GM19239 (cell line): ENCODE data around the gene CARTPT.
A peak's percentile ranks its signal among the peaks of the same experiment; 100 is the strongest.

Experiments used
- DNase-seq: peaks from one replicate; pipeline ENCODE4 v3.0.0; 2011; ENCODE audit warnings: low spot score; ENCODE audit not compliant: insufficient read length
- FAIRE-seq: peaks from 2 replicates; lab custom pipeline; 2011; peaks lifted over from hg19 to GRCh38; lab: Jason Lieb, UNC

Gene CARTPT

DNA sequence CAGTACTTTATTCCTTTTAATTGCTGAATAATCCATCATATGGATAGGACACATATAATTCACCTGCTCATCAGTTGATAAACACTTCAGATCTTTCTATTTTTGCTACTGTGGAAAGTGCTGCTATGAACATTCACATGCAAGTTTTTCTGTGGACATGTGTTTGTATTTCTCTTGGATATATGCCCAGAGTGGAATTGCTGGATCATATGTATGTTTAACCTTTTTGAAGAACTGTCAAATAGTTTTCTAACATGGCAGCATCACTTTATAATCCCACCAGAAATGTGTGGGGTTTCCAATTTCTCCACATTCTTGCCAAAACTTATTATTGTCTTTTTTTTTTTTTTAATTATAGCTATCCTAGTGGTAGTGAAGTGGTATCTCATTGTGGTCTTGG, 15.1 kb downstream of the CARTPT start:
- FAIRE-seq (no peak), DNase-seq (no peak)

DNA sequence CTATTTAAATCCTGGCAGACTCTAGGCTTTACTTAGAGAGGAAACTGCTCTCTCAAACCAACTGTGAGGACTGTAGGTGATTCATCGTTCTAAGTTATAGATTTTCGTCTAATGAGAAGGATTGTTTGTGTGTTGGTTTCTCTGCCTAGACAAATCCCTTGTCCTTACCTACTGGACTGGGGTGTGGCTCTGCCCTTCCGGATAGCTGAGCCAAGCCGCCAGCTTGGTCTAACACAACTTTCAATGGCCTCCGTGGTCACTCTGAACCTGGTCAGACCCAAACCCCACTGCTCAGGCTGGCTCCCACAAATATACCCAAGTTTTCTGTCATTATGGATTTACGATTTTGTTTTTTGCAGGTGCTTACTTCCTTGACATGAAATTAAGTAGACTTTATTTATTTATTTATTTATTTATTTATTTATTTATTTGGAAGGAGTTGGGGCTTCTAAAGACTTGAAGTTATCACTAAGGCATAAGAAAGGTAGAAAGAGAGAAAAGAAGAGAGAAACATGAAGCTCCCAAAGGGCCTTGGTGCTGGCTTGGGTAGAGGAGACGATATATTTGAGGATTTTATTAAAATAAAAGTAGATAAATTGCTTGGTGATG, 19.0 kb downstream of the CARTPT start:
- no peak for DNase-seq
- no peak for FAIRE-seq

DNA sequence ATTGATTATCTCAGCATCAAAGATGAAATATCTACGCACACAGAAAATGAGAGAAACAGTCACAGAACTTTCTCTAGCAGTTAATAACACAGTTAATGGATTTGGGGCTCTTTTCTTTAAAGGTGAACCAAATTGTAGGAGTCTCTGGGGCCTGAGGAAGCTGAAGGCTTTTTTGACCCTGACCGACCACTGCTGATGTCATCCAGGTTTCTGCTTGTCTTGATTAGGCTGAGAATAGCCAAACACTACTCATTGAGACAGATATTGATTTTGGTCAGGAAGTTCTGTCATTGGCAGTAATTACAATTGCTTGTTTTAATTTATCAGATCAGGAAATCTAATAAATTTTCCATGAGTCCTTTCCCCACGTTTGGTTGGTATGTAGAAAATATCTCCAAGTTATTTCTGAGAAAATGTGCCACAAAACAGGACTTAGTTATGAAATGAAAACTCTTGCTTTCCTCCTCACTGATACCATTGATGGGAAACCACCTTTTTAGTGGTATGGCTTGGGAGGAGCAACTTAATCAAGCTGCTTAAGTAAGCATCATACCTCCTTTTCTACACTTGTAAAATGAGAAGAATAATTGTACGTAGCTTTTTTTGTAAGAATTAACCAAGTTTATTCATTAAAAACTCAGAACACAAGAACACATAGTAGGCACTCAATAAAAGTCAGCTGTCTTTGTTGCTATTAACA, 19.7 kb downstream of the CARTPT start:
- FAIRE-seq (peak; percentile 51), DNase-seq (no peak)

DNA sequence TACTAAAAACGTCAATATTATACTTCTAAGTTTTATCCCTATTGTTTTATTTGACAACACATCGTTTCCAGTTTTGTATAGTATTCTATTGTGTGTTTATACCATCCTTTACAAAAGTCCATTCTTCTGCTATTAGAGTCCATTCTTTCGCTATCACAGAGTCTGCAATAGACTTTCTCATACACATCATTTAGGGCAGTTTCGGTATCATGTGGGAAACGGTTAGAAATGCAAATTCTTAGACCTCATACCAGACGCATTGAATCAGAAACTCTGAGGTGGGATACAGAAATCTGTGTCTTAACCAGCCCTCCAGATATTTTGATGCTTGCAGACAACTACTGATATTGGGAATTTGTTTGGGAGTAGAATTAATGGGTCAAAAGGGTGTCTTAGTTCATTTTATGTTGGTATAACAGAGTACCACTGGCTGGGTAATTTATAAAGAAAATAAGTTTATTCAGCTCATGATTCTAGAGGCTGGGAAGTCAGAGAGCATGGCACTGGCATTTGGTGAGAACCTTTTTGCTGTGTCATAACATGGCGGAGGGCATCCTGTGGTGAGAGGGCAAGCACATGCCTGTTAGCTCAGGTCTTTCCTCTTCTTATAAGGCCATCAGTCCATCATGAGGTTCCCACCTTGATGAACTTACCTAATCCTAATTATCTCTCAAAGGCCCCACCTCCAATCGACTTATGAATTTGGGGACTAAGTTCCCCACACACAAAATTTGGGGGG, 21.1 kb downstream of the CARTPT start:
- DNase-seq (peak; percentile 21), FAIRE-seq (peak; percentile 91)

DNA sequence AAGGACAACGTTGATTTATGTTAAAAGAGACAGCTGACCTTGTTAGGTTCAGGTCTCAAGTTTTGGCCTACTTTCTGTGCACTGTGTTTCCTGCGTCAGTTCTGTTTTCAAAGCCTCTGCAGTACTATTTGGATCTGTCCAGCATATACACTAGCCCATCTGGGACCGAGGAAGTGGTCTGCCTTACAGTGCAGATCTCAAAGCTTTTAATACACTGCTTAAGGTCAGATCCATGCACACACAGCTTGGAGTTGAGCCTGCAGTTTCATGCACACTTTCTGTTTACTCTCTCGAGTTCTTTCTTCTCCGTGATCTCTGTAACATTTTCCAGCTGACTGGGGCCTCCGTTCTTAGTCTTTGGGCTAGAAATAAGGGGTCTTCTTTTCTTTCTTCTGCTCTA, 24.1 kb downstream of the CARTPT start:
- DNase-seq (no peak), FAIRE-seq (no peak)

DNA sequence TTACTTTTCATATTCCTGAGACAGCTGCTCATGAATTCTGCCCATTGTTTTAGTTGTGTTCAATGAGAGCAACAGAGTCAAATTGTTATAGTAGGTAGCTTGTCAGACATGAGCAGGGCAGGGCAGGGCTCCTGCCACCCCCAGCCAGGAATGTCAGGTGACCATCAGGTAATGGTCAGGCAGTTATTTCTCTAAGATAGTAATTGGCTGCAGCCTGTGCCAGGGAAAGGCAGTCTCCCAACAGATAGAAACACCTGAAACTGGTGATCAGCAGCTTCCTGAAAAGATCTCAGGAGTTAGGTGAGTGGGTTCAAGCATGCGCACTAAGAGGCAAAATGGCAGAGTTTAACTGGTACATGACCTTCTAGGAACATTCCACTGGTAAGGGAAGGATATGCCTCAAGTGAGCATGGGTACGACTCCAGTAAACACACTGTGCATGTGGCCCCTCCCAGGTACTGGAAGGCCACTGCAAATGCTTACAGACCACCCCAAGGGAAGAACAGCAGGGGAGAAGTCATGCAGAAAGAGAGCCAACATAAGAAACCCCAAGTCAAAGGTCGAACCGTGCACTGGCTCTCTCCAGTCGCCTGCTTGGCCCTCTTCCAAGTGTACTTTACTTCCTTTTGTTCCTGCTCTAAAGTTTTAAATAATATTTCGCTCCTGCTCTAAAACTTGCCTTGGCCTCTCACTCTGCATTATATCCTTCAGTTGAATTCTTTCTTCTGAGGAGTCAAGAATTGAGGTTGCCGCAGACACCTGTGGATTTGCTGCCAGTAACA, 25.1 kb downstream of the CARTPT start:
- no peak for FAIRE-seq
- DNase-seq: no peak

DNA sequence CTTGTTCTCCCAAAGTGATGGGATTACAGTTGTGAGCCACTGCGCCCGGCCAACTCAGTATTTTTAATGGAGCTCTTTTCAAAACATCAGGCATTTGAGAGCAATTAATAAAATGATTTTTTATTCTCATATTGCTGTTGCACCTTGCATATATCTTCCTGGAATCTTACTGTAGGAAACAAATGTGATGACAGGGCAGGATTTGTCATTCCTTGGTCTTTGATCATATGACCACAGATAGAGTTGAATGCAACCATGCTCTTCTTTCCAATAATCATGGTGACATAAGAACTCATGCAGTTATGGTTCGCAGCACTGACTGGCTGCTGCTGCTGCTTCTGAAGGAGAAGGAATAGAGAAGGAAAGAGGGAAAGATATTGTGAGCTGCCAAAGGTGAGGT, 28.1 kb downstream of the CARTPT start:
- FAIRE-seq (no peak), DNase-seq (no peak)

DNA sequence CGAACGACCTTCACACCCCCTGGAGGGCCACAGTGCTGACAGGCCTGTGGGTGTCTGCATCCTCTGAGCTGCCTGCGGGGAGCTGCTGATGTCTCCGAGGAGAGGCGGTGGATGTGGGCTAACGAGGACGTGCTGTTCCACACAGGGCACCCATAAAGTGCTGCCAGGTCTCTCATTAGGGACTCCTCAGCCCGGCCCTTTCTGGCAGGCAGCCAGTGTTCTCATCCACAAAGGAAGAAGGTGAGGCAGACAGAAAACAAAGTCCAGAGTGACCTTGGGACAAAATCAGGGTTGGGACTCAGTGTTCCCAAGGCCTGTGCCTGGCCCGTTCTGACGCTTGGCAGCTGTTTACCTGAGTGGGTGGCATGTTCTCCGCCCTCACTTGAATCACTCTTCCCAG, 29.3 kb downstream of the CARTPT start:
- DNase-seq (no peak), FAIRE-seq (no peak)

DNA sequence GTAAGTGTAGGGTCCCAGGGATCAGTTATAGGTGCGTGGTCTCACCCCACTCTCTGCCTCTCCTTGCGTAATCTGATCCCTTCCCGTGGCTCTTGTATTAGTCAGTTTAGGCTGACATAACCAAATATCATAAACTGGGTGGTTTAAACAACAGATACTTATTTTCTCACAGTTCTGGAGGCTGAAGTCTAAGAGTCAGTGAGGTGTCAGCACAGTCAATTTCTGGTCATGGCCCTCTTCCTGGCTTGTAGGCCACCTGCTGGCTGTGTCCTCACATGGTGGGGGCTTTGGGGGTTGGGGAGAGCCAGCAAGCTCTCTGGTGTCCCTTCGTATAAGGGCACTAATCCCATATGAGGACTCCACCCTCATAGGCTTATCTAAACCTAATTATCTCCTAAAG, 32.3 kb downstream of the CARTPT start:
- FAIRE-seq (no peak), DNase-seq (no peak)

DNA sequence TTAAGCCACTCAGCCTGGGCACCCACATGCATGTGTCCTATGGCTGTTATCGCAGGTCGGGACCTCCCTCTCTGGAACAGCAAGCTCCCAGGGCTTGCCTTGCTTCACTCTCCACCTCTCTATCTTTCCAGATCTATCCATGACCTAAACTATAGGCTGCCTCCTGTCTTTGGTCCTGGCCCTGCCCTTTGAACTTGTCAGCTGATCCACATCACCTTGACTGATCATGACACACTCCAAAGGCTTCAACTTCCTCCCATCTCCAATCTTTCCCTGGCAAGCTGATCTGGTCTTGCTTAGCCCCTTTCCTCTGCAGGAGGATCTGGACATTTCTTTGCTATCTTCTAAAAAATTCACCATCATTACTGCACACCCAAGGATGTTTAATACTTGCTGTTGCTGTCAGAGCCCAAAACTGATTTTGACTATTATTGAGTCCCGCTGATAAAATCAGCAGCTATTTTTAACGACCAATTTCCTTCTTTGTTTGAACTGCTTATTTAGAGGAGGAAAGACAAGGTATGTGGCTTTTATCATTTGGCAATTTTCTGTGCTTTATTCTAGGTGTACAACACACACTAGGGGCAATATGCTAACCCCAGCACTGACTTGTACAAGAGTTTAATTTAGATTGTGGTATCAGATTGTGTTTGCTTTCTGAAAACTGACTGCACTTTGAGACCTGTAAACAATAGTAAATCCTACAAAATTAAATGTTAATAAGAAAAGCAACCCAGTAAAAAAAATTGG, 33.5 kb downstream of the CARTPT start:
- no peak for DNase-seq
- no peak for FAIRE-seq

DNA sequence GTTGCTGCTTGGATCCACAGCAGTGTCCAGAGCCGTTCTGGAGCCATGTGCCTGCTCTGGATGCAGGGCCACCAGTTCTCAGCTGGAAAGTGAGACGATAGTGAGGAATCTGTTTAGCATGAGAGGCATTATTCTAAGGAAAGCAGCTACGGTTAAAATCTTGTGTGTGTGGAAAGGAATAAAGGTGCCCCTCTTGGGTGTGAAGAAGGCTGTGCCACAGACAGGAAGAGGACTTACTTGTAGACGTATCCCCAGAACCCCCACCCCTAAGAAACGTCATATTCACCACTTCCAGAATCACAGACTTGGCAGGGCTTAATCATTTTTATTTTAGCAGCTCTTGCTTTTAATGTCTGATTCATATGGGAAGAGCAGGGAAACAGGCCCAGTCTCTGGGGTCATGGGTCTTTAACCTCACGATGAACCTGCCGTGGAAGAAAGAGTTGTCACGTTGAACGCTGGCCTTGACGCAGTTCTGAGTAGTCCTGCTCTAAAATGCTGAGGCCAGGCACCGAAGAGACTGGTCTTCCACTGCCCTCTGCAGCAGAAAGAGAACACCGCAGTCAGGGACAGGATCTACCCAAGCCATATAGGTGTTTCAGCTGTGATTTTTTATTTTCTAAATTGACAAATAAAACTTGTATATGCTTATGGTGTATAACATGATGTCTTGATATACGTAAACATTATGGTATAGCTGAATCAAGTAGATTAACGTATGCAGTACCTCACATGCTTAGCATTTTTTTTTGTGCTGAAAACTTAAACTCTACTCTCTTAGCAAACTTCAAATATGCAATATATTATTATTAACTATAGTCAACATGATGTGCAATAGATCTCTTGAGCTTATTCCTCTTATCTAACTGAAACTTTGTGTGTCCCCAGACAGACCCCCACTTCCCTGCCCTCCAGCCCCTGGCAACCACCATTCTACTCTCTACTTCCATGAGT, 38.8 kb downstream of the CARTPT start:
- DNase-seq (peak; percentile 20), FAIRE-seq (peak; percentile 31)

DNA sequence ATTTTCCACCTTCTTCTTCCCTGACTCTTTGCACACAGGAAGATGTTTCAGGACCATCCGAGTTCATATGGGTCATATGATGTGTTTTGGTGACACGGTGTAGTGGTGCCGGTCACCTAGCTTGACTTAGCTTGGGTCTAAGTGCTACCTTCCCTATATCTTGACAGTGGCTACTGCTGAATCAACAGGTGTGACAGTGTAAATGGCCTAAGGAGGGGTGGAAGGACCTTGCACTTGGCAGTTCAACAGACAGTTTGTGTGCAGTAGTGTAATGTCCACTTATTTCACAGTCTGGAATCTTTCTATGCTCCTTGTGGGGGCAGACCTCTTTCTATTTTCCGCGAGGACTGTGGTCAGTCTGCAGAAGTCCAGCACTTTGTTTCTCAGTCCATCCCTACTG, 43.8 kb downstream of the CARTPT start:
- FAIRE-seq: no peak
- no peak for DNase-seq

DNA sequence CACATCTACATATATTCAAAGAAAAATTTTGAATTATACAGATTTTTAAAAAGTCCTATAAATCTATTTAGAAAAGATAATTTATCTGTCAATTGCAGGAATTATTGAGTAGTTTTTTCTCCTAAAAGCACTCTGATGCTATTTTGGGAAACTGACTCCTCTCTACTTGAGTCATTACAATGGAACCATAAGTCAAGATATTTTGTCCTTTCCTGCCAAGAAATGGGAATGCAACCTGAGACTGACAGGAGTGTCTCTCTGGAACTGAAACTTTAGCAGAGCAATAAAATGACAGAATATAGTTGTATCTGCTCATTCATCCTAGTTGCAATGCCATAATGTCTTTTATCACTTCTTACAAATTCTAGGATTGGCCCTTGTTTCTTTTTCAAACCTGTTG, 48.6 kb downstream of the CARTPT start:
- no peak for FAIRE-seq
- no peak for DNase-seq

DNA sequence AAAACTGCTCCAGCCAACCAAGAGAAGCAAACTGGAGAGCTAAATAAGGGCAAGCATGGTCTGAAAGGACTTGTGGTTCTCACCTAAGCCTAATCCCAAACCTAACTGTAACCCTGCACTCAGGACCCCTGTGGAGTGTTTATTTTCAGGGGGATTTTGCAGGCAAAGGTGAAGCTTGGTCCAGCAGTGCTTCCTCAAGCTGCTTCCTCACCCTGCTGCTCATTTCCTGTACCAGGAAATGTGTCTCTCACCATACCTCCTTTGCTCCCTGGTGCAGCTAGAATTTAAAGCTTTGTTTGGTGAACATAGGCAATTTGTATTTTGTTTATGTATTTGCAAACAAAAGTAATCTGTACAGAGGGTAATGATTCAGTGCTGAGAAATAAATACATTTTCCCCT, 50.2 kb downstream of the CARTPT start:
- FAIRE-seq (no peak), DNase-seq (no peak)

DNA sequence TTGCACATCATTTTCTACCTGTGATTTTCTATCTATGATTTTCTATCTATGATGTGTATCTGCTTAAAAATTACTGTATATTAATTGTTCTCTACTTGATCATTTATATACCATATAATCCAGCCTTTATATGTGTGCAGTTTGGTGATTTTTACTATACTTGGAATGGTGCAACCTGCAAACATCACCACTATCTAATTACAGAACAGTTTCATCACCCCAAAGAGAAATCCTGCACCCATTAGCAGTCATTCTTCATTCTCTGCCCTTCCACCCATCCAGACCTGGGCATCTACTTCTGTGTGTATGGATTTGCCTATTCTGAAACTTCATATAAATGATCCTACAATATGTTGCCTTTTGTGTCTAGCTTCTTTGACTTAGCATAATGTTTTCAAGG, 51.3 kb downstream of the CARTPT start:
- FAIRE-seq (no peak), DNase-seq (no peak)
